Stimulated activated CD8-positive, alpha-beta memory T cell treated with anti-CD3 and anti-CD28 coated beads, Interleukin-7, amount 100 ng/mL, for 48 hours (primary cell): ENCODE results near the gene CNTNAP5.

Experiments
- DNase-seq, 2 donors: peaks; one replicate each; pipeline ENCODE4 v3.0.0-alpha.2; 2020; ENCODE audit warnings: low read depth in 1 of 2; ENCODE audit errors: extremely low read depth in 1 of 2

Gene CNTNAP5

GRCh38 chr2:124867247-124867646 lies 842.2 kb downstream of the CNTNAP5 start:
- no peak for DNase-seq

GRCh38 chr2:124874219-124874618 lies 849.1 kb downstream of the CNTNAP5 start:
- DNase-seq: no peak

- no peak for DNase-seq
Measured at GRCh38 chr2:124874676-124875075, 849.6 kb downstream of the CNTNAP5 start.

GRCh38 chr2:124875627-124876244 lies 850.6 kb downstream of the CNTNAP5 start:
- DNase-seq: no peak

- no peak for DNase-seq
Measured at GRCh38 chr2:124877141-124877577, 852.1 kb downstream of the CNTNAP5 start.

GRCh38 chr2:124879640-124880039 lies 854.6 kb downstream of the CNTNAP5 start:
- no peak for DNase-seq

DNA sequence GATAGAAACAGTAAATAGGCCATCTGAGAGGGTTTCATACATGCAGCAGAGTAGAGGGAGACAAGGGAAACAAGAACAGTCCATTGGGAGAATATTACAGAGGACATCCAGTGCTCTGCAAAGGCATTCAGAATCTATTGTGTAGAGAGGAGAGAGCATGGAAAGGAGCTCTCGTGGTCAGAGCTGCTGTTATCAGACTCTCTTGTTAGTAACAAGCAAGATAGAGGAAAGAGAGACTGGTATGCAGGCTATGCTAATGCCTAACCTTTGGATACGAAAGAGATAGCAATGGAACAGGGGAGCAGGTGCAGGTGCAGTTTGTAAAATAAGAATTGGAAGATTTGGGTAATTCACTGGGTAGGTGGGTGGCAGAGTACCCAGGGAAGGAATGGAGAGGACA lies 855.9 kb downstream of the CNTNAP5 start:
- DNase-seq: no peak

- no peak for DNase-seq
Measured at GRCh38 chr2:124882423-124882822, 857.3 kb downstream of the CNTNAP5 start.

- DNase-seq: no peak
Measured at GRCh38 chr2:124883595-124883994, 858.5 kb downstream of the CNTNAP5 start.

DNA sequence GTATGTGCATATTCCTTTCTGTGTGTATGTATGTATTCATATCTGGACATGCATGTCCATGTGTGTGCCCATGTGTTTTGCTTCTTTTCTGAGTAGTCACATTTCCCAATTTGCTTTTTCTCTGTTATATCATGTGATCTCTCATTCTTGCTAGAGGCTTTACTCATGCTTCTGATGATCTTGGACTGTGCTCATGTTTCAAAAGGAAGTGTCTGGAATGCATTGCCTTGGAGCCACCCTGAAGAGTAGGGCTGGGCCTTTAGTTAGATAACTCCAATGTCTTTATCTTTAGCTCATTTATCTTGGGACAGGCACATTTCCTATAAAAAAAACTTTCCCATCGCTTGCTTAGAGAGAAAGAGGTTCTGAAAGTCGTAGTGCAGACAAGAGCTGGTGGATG lies 859.2 kb downstream of the CNTNAP5 start:
- DNase-seq: no peak

GRCh38 chr2:124886216-124886615 lies 861.1 kb downstream of the CNTNAP5 start:
- no peak for DNase-seq

- no peak for DNase-seq
Measured at GRCh38 chr2:124887466-124887865, 862.4 kb downstream of the CNTNAP5 start.

DNA sequence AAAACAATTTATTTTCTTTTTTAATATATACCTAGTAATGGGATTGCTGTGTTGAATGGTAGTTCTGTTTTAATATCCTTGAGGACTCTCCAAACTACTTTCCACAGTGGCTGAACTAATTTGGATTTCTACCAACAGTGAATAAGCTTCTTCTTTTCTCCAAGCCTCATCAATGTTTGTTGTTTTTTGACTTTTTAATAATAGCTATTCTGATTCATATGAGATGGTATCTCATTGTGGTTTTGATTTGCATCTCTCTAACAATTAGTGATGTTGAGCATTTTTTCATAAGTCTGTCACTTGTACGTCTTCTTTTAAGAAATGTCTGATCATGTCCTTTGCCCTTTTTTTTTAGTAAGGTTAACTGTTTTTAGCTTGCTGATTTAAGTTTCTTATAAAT lies 863.3 kb downstream of the CNTNAP5 start:
- DNase-seq: no peak

- no peak for DNase-seq
Measured at GRCh38 chr2:124894199-124894598, 869.1 kb downstream of the CNTNAP5 start.

- DNase-seq: no peak
Measured at GRCh38 chr2:124898827-124899226, 873.7 kb downstream of the CNTNAP5 start.

- no peak for DNase-seq
Measured at GRCh38 chr2:124908411-124908810, 883.3 kb downstream of the CNTNAP5 start.

DNA sequence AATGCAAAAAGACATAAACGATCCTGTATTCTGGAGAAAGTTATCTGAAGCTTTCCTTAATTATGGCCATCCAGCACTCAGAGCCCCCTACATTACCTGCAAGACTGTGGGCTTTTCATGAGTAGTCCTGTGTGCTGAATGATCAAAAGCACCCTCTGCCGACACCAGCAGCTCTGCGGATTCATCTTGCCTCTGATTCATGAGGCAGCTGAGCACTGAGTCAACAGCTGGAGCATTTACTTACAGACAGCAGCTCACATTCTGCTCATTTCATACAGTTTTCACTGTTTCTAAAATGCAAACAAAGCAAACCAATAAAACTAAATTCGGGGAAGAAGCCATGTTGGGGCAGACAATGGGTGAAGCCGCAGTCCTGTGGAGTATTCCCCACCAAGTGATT lies 886.5 kb downstream of the CNTNAP5 start:
- no peak for DNase-seq

GRCh38 chr2:124913868-124914267 lies 888.8 kb downstream of the CNTNAP5 start:
- DNase-seq: no peak

GRCh38 chr2:124915567-124915966 lies 890.5 kb downstream of the CNTNAP5 start:
- no peak for DNase-seq

DNA sequence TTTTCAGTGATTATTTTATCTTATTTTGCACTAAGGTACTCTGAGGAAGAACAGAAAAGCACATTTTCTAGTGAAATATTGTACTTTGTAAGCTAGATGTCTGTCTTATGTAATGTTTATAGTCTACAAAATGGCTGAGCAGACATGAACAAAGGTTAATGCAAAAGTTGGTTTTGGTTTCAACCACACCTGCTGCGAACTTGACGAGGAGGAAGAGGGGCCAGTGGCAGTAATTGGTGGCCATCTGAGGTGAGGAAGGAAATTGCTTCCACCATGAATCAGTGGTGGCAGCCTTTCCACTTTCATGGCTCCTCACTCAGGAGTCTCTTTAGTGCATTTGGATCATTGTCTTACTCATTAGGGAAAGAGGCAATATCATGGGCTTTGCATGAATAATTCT lies 894.2 kb downstream of the CNTNAP5 start:
- no peak for DNase-seq

DNA sequence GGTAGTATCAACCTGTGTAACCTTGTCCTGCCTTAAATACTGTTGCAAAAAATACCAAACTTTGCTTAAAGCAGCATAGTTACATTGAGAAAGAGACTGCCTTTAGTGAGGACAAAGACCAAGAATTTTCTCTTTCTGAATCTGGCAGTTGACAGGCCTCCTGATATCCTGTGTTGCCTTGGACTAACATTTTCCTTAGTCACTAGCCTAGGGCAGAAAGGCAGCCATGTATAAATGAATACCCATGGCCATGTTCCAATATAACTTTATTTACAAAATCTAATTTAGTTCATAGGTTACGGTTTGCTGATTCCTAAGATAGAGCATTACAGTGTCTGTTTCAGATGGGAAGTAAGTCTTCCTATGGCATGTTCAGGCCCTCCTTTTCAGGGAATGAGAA lies 895.4 kb downstream of the CNTNAP5 start:
- no peak for DNase-seq

DNA sequence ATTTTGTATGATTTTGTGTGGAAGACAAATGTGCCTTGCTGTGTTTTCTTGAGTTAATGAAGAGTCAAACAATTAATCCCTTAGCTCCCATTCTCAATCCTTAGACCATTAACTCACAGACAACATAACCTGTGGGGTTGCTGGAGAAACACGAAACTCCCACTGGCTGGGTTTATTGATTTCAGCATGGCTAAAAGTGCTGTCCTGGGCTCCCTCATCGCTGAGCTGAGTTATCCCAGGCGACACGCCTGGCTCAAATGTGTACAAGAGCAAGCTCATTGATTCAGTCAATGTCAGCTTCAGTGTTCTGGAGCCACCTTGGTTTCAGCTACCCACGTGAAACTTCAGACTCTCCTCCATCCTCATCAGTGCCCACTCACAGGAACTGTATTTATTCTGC lies 896.1 kb downstream of the CNTNAP5 start:
- DNase-seq: no peak

- DNase-seq: no peak
Measured at GRCh38 chr2:124923097-124923496, 898.0 kb downstream of the CNTNAP5 start.
